OCI-LY7 (cell line): Measurements from ENCODE around the gene SPECC1. TPM values are rescaled to one million over a fixed set of nuclear protein-coding genes. Genes with fewer than 3 reads are reported as not detected.

ENCODE experiments used
- BruUV-seq: library from RNA; stranded (reverse); fragments of 400-500 nt; replicated peaks from 2 replicates; lab custom pipeline; 2021; lab: Mats Ljungman, UMichigan
- CTCF ChIA-PET: fragments of 300-600 bp; sonication (Branson Sonifier 250); formaldehyde crosslinking; loops from one replicate; lab custom pipeline; 2022; ENCODE audit warnings: antibody characterized with exemption; ENCODE audit not compliant: unreplicated experiment; lab: Charles Lee
- POLR2A ChIA-PET: fragments of 300-600 bp; sonication (Branson Sonifier 250); formaldehyde crosslinking; loops from one replicate; lab custom pipeline; 2022; ENCODE audit warnings: antibody characterized with exemption; lab: Charles Lee
- DNase-seq: peaks from one replicate; pipeline ENCODE4 v3.0.0-alpha.2; 2015; ENCODE audit warnings: low spot score
- H2AFZ ChIP-seq: fragments of 200-600 bp; sonication (generic), shearing (Covaris generic); 2 replicates; pipeline ENCODE4 v1.6.1; 2014; ENCODE audit warnings: mild to moderate bottlenecking, antibody characterized with exemption, low read length, moderate library complexity
- H3K27ac ChIP-seq: fragments of 200-600 bp; sonication (generic); 2 replicates; pipeline ENCODE4 v1.5.1; 2014; ENCODE audit warnings: mixed run types, low read depth, mild to moderate bottlenecking, moderate library complexity, low read length, inconsistent platforms; ENCODE audit not compliant: poor library complexity, severe bottlenecking
- H3K36me3 ChIP-seq: fragments of 200-600 bp; sonication (generic); 2 replicates; pipeline ENCODE4 v1.6.1; 2014; ENCODE audit warnings: mild to moderate bottlenecking, antibody characterized with exemption, low read length, moderate library complexity, mixed read lengths; ENCODE audit not compliant: insufficient read depth
- H3K4me1 ChIP-seq: fragments of 200-600 bp; sonication (generic); 2 replicates; pipeline ENCODE4 v1.5.1; 2014; ENCODE audit warnings: mild to moderate bottlenecking, low read length; ENCODE audit not compliant: insufficient read depth, poor library complexity, severe bottlenecking
- H3K4me2 ChIP-seq: fragments of 200-600 bp; sonication (generic); 2 replicates; pipeline ENCODE4 v1.6.1; 2014; ENCODE audit warnings: mild to moderate bottlenecking, low read length
- H3K4me3 ChIP-seq: fragments of 200-600 bp; sonication (generic); 2 replicates; pipeline ENCODE4 v1.5.1; 2014; ENCODE audit warnings: mild to moderate bottlenecking, low read depth, low read length; ENCODE audit not compliant: poor library complexity, severe bottlenecking
- H3K79me2 ChIP-seq: fragments of 200-600 bp; sonication (generic); 2 replicates; pipeline ENCODE4 v1.6.1; 2016; ENCODE audit warnings: low read depth, mild to moderate bottlenecking, low read length, moderate library complexity, mixed read lengths; ENCODE audit not compliant: insufficient read depth
- H3K9me2 ChIP-seq: fragments of 200-600 bp; sonication (generic); 2 replicates; pipeline ENCODE4 v1.6.1; 2016; ENCODE audit warnings: mild to moderate bottlenecking, low read length, mixed read lengths; ENCODE audit not compliant: insufficient read depth
- H3K9me3 ChIP-seq: fragments of 200-600 bp; sonication (generic); 2 replicates; pipeline ENCODE4 v1.6.1; 2014; ENCODE audit warnings: mild to moderate bottlenecking, mixed run types, low read length, mixed read lengths
- H4K20me1 ChIP-seq: fragments of 200-600 bp; sonication (generic); 2 replicates; pipeline ENCODE4 v1.6.1; 2014; ENCODE audit warnings: mild to moderate bottlenecking, antibody characterized with exemption, low read length, moderate library complexity, mixed read lengths; ENCODE audit not compliant: insufficient read depth
- CTCF ChIP-seq: fragments of 200-600 bp; sonication (generic); conservative IDR thresholded peaks from 2 replicates; pipeline ENCODE4 v1.5.1; 2014; ENCODE audit warnings: mild to moderate bottlenecking, antibody characterized with exemption, low read length, moderate library complexity, mixed read lengths
- EZH2phosphoT487 ChIP-seq: fragments of 200-600 bp; sonication (generic); IDR thresholded peaks from 2 replicates; pipeline ENCODE4 v1.6.1; 2018; ENCODE audit warnings: low read depth, borderline replicate concordance, mild to moderate bottlenecking, mixed run types, antibody characterized with exemption, low read length, moderate library complexity, mixed read lengths
- intact Hi-C: fragments of 100-400 bp; cut with micrococcal nuclease; formaldehyde crosslinking; loops from one replicate; pipeline ENCODE4 v1.10.0; 2022; ENCODE audit not compliant: unreplicated experiment
- total RNA-seq, 2 experiments: library from RNA; depleted of rRNA in 1 of 2; stranded (reverse); fragments of >200 nt in 1 of 2; shearing (Covaris generic) in 1 of 2; gene quantifications; 2 replicates each; pipeline ENCODE4 v1.2.3, GENCODE V29; 2014 to 2022

SPECC1 gene
- total RNA-seq, 2 experiments from 2014 or later, result 0.47 to 2.8 TPM

DNA sequence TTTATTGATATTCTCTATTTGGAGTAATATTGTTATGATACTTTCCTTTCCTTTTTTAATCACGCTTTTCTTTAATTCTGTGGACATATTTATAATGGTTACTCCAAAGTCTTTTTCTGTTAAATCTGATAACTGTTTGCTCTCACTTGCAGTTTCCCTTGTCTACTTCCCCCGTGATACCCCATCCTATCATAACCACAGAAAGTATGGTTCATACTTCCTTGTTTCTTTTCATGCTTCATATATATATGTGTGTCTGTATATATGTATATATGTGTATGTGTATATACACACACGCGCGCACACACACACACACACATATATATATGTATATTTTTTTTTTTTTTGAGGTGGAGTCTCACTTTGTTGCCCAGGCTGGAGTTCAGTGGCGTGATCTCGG is 23.5 kb downstream of the SPECC1 start:
- no TSS peak for BruUV-seq
- POLR2A ChIA-PET, result no interaction called here
- no peak overlapping the region for H3K27ac ChIP-seq
- no peak overlapping the region for H3K4me3 ChIP-seq
- H3K9me2 ChIP-seq, result no peaks in the 10 kb centered on the region
- no peaks in the 10 kb centered on the region for H3K9me3 ChIP-seq
- no peak overlapping the region for H3K4me2 ChIP-seq
- no peak overlapping the region for H2AFZ ChIP-seq
- TF ChIP-seq CTCF (no peak), EZH2phosphoT487 (no peak)
- no peak for DNase-seq
- no peaks in the 10 kb centered on the region for H3K4me1 ChIP-seq
- no peaks in the 10 kb centered on the region for H3K36me3 ChIP-seq
- H4K20me1 ChIP-seq, result no peaks in the 10 kb centered on the region
- intact Hi-C loops, result no loop called here
- CTCF ChIA-PET, result no interaction called here
- no peaks in the 10 kb centered on the region for H3K79me2 ChIP-seq

GRCh38 chr17:20033415-20033814 is 24.3 kb downstream of the SPECC1 start:
- POLR2A ChIA-PET, result interaction anchor here (0.7 kb wide), 1 partner anchor 507 kb away, joined by 3 read pairs; no protein-coding TSS in a partner anchor
- intact Hi-C loops, result no loop called here
- no peaks in the 10 kb centered on the region for H3K36me3 ChIP-seq

More at GRCh38 chr17:20033415-20033814, 24.3 kb downstream of the SPECC1 start:
- no peaks in the 10 kb centered on the region for H3K79me2 ChIP-seq
- H3K9me3 ChIP-seq, result no peaks in the 10 kb centered on the region
- no peaks in the 10 kb centered on the region for H4K20me1 ChIP-seq
- H3K4me3 ChIP-seq, result no peak overlapping the region
- BruUV-seq, result no TSS peak
- CTCF ChIA-PET, result no interaction called here
- no peaks in the 10 kb centered on the region for H3K9me2 ChIP-seq
- no peaks in the 10 kb centered on the region for H3K4me1 ChIP-seq
- H3K27ac ChIP-seq, result no peak overlapping the region
- H2AFZ ChIP-seq, result no peak overlapping the region
- H3K4me2 ChIP-seq, result no peak overlapping the region
- TF ChIP-seq EZH2phosphoT487 (no peak), CTCF (no peak)
- no peak for DNase-seq
